K562 (cell line): Measurements from ENCODE around the gene SLC35F2.

Source experiments
- BHLHE40 ChIP-seq: IDR thresholded peaks from 2 replicates; pipeline ENCODE4 v1.6.1; 2011; ENCODE audit warnings: low read length, improper control_type of control experiment
- CTCF ChIP-seq, 3 experiments: IDR thresholded peaks in 2 of 3; conservative IDR thresholded peaks in 1 of 3; 2 replicates each; pipeline ENCODE4 v1.5.1; 2011 to 2012; ENCODE audit warnings: low read length in 3 of 3, mild to moderate bottlenecking in 3 of 3, control low read depth in 2 of 3, improper control_type of control experiment in 1 of 3, inconsistent platforms in 1 of 3, low read depth in 1 of 3, mixed read lengths in 1 of 3, moderate library complexity in 1 of 3; ENCODE audit not compliant: insufficient read depth in 2 of 3
- CXXC5 ChIP-seq: fragments of 250-450 bp; sonication (Bioruptor Pico); IDR thresholded peaks from 2 replicates; pipeline ENCODE4 v1.8.0; 2022; ENCODE audit warnings: inconsistent platforms, mild to moderate bottlenecking, moderate library complexity
- MXI1 ChIP-seq: IDR thresholded peaks from 2 replicates; pipeline ENCODE4 v1.6.1; 2011; ENCODE audit warnings: low read depth, mild to moderate bottlenecking, improper control_type of control experiment, low read length
- NFIC ChIP-seq: fragments of 450-650 bp; IDR thresholded peaks from 2 replicates; pipeline ENCODE4 v1.6.1; 2017; ENCODE audit warnings: mild to moderate bottlenecking, inconsistent platforms
- NR1H2 ChIP-seq: sonication (generic); formaldehyde crosslinking; IDR thresholded peaks from 2 replicates; pipeline ENCODE4 v1.4.0; 2020; ENCODE audit warnings: mild to moderate bottlenecking, missing genetic modification reagents
- POLR2A ChIP-seq: fragments of 450-650 bp; conservative IDR thresholded peaks from 2 replicates; pipeline ENCODE4 v1.6.1; 2016
- POLR2AphosphoS5 ChIP-seq: IDR thresholded peaks from 2 replicates; pipeline ENCODE4 v1.6.1; 2011; ENCODE audit warnings: mild to moderate bottlenecking, low read depth, low read length, moderate library complexity; ENCODE audit not compliant: control insufficient read depth, insufficient read depth
- SMC3 ChIP-seq: conservative IDR thresholded peaks from 2 replicates; pipeline ENCODE4 v1.6.1; 2011; ENCODE audit warnings: low read depth, low read length, improper control_type of control experiment; ENCODE audit not compliant: insufficient read depth
- TAF1 ChIP-seq: IDR thresholded peaks from 2 replicates; pipeline ENCODE4 v1.6.1; 2011; ENCODE audit warnings: mild to moderate bottlenecking, low read length, moderate library complexity; ENCODE audit not compliant: insufficient read depth, control insufficient read depth, severe bottlenecking; ENCODE audit errors: extremely low read depth
- TCF15 ChIP-seq: fragments of 250-450 bp; sonication (Bioruptor Pico); IDR thresholded peaks from 2 replicates; pipeline ENCODE4 v1.8.0; 2022; ENCODE audit warnings: moderate library complexity, mild to moderate bottlenecking, inconsistent platforms
- TCF7L2 ChIP-seq: fragments of 150-350 bp; IDR thresholded peaks from 2 replicates; pipeline ENCODE4 v1.6.1; 2016; ENCODE audit warnings: low read depth, mild to moderate bottlenecking, low read length, moderate library complexity
- ZNF347 ChIP-seq: fragments of 450-650 bp; formaldehyde crosslinking; IDR thresholded peaks from 2 replicates; pipeline ENCODE4 v1.4.0; 2020; ENCODE audit warnings: low read depth, mild to moderate bottlenecking, moderate library complexity

GRCh38 chr11:107787733-107788132 is 70.9 kb downstream of the SLC35F2 start:
- TF ChIP-seq TAF1 (no peak), NR1H2 (CRISPR knock-in tag) (no peak), CTCF (IDR thresholded peaks at IDR 0.05 in 2 of 3, conservative IDR thresholded peaks at IDR 0.05 in 1 of 3; ENCODE audit: insufficient read depth in 2 of 3, low read depth in 1 of 3, low read length in 3 of 3) (no peak), CXXC5 (CRISPR knock-in tag) (no peak), POLR2AphosphoS5 (no peak), POLR2A (no peak), NFIC (no peak), TCF15 (CRISPR knock-in tag) (no peak), BHLHE40 (no peak), TCF7L2 (no peak), ZNF347 (CRISPR knock-in tag) (no peak), MXI1 (no peak), SMC3 (no peak)
